MCF 10A (cell line): ENCODE data around the gene METTL18. TPM values are rescaled to one million over a fixed set of nuclear protein-coding genes. Genes with fewer than 3 reads are reported as not detected.

Experiments used
- Bru-seq: library from RNA; stranded (reverse); fragments of 400-500 nt; gene quantifications from one replicate; lab custom pipeline; 2021; lab: Mats Ljungman, UMichigan
- BruChase-seq, 2 experiments: library from RNA; stranded (reverse); fragments of 400-500 nt; gene quantifications; one replicate each; lab custom pipeline; 2021; lab: Mats Ljungman, UMichigan
- BruUV-seq: library from RNA; stranded (reverse); fragments of 400-500 nt; replicated peaks from 2 replicates; lab custom pipeline; 2021; lab: Mats Ljungman, UMichigan
- CTCF ChIA-PET: fragments of 300-600 bp; sonication (Branson Sonifier 250); formaldehyde crosslinking; extraction: SDS; loops from one replicate; lab custom pipeline; 2021; ENCODE audit warnings: antibody characterized with exemption, inconsistent platforms; lab: Yijun Ruan, JAX
- POLR2A ChIA-PET: fragments of 300-600, 350-650 bp; sonication (Branson Sonifier 250); formaldehyde crosslinking; extraction: SDS; loops from one replicate; lab custom pipeline; 2020; ENCODE audit warnings: antibody characterized with exemption, inconsistent platforms; lab: Yijun Ruan, JAX
- DNase-seq: peaks from one replicate; pipeline ENCODE4 v3.0.0-alpha.2; 2018; ENCODE audit not compliant: unreplicated experiment
- H3K27ac Mint-ChIP-seq: one replicate; pipeline ENCODE4 v1.8.0; 2022; ENCODE audit warnings: mild to moderate bottlenecking, low read depth, mixed read lengths; ENCODE audit not compliant: unreplicated experiment
- H3K27me3 Mint-ChIP-seq: one replicate; pipeline ENCODE4 v1.8.0; 2022; ENCODE audit warnings: mixed read lengths; ENCODE audit not compliant: insufficient read depth, unreplicated experiment
- H3K36me3 Mint-ChIP-seq: one replicate; pipeline ENCODE4 v1.8.0; 2022; ENCODE audit warnings: mild to moderate bottlenecking, moderate library complexity, mixed read lengths; ENCODE audit not compliant: insufficient read depth, unreplicated experiment
- H3K4me1 Mint-ChIP-seq: one replicate; pipeline ENCODE4 v1.8.0; 2022; ENCODE audit warnings: mixed read lengths; ENCODE audit not compliant: insufficient read depth, unreplicated experiment
- H3K4me3 Mint-ChIP-seq: one replicate; pipeline ENCODE4 v1.8.0; 2022; ENCODE audit warnings: mild to moderate bottlenecking, moderate library complexity, mixed read lengths; ENCODE audit not compliant: unreplicated experiment
- H3K9me3 Mint-ChIP-seq: one replicate; pipeline ENCODE4 v1.8.0; 2022; ENCODE audit warnings: mixed read lengths; ENCODE audit not compliant: unreplicated experiment
- intact Hi-C: fragments of 100-400 bp; cut with micrococcal nuclease; formaldehyde crosslinking; loops from 2 replicates; pipeline ENCODE4 v1.14.1; 2022
- long read RNA-seq: library from polyadenylated mRNA; stranded (forward); transcript quantifications from one replicate; pipeline ENCODE4 v2.0.0, GENCODE V29; 2022
- total RNA-seq: library from RNA; stranded (reverse); gene quantifications from 2 replicates; pipeline ENCODE4 v1.2.3, GENCODE V29; 2022
- TF ChIP-seq, protein P1 (sequence below): fragments of 200-600 bp; IDR thresholded peaks from one replicate; pipeline ENCODE4 v1.8.0; 2022; ENCODE audit warnings: antibody characterized with exemption, mild to moderate bottlenecking; ENCODE audit not compliant: unreplicated experiment

METTL18 gene
- total RNA-seq (2.8 and 4.1 TPM in 2 replicates), Bru-seq, nascent RNA (percentile 82 among the genes with signal in this experiment), BruChase-seq, experiment 1, labeled RNA remaining after a 6-hour chase (percentile 50 among the genes with signal in this experiment), BruChase-seq, experiment 2, labeled RNA remaining after a 2-hour chase (percentile 82 among the genes with signal in this experiment)
- long read RNA-seq, transcript METTL18-202 (2 exons, 1,521 nt), result major isoform, 8 of 11 reads
- long read RNA-seq, partial matches to known transcripts, result 0 of 11 reads
- long read RNA-seq, other reads (novel, unspliced or antisense), result 0 of 11 reads

DNA sequence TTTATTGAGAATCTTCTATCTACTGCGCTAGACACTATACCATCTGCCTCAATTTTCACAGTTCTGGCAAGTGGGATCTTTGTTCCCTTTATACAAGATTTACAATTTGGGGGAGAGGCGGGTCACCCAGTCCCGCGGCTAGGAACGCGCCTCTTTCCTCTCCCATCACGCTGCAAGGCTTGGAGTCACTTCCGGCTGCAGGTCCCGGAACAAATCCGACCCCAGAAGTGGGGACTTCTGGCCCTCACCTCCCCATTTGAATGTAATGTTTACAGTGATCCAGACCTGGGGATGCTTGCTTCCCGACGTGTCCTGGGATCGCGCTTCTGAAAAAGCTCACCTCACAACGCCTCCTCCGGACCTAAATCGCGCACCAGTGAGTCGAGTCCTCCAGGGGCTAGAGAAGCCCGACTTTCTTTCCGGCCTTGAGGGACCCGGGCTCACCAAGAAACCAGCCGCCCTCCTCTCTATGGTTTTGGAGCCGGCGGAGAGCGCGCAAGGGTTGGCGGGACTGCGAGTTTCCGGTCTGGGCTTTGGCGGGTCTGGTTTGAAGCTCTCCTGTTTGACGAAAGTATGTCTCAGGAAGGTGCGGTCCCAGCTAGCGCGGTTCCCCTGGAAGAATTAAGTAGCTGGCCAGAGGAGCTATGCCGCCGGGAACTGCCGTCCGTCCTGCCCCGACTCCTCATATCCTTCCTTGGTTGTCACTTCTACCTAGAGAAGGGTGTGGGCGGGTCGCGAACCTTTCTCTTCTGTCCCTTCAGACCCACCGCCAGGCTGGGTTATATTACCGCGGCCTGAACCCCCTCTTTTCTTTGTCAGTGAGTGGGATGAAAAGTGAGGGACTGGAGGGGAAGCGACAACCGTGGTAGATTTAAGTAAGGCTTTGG lies at the start of gene METTL18:
METTL18 (minus strand) TSS at position 378 of the 887 bp plus-strand sequence. CDS start 1,212 bp downstream, outside the sequence.
- BruUV-seq, result TSS peak; percentile 77
- intact Hi-C loops, result loop anchor here (2.0 to 10.0 kb wide), 2 partner anchors 98 to 430 kb away; partner anchors contain the start of genes BLZF1, NME7 and SCYL3
- H3K9me3 Mint-ChIP-seq, result no peaks in the 10 kb centered on the region
- DNase-seq, result peak; percentile 98
- ChIA-PET CTCF (interaction anchor here (0.7 to 3.7 kb wide), 29 partner anchors 9 to 1691 kb away, joined by 3 to 34 read pairs (median 3); partner anchors contain the start of genes BLZF1 and F5), POLR2A (interaction anchor here (0.7 to 6.0 kb wide), 19 partner anchors 9 to 1208 kb away, joined by 3 to 65 read pairs (median 4); partner anchors contain the start of genes BLZF1, F5, NME7 and SCYL3)
- peak within 1 kb of the TSS; percentile 100 for H3K4me3 Mint-ChIP-seq
- peaks cover 10% of the 10 kb centered on the region for H3K4me1 Mint-ChIP-seq
- peaks cover 13% of the 10 kb centered on the region for H3K36me3 Mint-ChIP-seq
- peak within 1 kb of the TSS; percentile 99 for H3K27ac Mint-ChIP-seq
- TF ChIP-seq, protein P1, sequence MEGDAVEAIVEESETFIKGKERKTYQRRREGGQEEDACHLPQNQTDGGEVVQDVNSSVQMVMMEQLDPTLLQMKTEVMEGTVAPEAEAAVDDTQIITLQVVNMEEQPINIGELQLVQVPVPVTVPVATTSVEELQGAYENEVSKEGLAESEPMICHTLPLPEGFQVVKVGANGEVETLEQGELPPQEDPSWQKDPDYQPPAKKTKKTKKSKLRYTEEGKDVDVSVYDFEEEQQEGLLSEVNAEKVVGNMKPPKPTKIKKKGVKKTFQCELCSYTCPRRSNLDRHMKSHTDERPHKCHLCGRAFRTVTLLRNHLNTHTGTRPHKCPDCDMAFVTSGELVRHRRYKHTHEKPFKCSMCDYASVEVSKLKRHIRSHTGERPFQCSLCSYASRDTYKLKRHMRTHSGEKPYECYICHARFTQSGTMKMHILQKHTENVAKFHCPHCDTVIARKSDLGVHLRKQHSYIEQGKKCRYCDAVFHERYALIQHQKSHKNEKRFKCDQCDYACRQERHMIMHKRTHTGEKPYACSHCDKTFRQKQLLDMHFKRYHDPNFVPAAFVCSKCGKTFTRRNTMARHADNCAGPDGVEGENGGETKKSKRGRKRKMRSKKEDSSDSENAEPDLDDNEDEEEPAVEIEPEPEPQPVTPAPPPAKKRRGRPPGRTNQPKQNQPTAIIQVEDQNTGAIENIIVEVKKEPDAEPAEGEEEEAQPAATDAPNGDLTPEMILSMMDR, result peak; percentile 53
- no peaks in the 10 kb centered on the region for H3K27me3 Mint-ChIP-seq

DNA sequence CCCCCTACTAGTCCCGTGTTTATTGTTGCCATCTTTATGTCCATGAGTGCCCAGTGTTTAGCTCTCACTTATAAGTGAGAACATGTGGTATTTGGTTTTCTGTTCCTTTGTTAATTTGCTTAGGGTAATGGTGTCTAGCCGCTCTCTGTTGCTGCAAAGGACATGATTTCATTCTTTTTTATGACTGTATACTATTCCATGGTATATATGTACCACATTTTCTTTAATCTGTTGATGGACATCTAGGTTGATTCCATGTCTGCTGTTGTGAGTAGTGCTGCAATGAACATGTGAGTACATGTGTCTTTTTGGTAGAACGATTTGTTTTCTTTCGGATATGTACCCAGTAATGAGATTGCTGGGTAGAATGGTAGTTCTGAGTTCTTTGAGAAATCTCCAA lies 44.2 kb upstream of the METTL18 start:
- no peak for DNase-seq
- POLR2A ChIA-PET, result no interaction called here
- no peaks in the 10 kb centered on the region for H3K27me3 Mint-ChIP-seq
- CTCF ChIA-PET, result interaction anchor here (1.0 kb wide), 1 partner anchor 12 kb away, joined by 7 read pairs; no protein-coding TSS in a partner anchor
- peaks cover 10% of the 10 kb centered on the region for H3K9me3 Mint-ChIP-seq
- intact Hi-C loops, result no loop called here
- H3K36me3 Mint-ChIP-seq, result peaks cover 34% of the 10 kb centered on the region
- peaks cover 6% of the 10 kb centered on the region for H3K4me1 Mint-ChIP-seq
- no peak overlapping the region for H3K4me3 Mint-ChIP-seq
- H3K27ac Mint-ChIP-seq, result no peak overlapping the region
- no TSS peak for BruUV-seq
- TF ChIP-seq, protein P1, result no peak

DNA sequence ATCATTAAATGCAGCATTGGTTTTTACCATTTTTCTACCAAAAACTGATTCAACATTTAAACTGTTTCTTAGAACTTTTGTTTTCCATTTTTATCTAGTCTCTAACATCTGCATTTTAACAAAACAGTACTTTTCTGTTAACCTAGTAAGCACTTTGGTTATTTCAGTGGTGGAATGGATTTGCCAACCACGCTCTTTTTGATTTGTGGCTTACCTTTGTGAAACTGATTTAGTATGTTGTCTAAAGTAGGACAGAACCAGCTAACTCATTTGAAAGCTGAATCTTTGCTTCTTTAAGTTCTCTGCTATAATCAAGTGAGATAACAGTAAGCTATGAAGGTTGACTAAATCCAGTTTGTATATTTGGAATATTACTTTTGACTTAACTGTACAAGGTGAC lies 41.5 kb upstream of the METTL18 start:
- no peaks in the 10 kb centered on the region for H3K27me3 Mint-ChIP-seq
- peaks cover 36% of the 10 kb centered on the region for H3K36me3 Mint-ChIP-seq
- no peak for DNase-seq
- H3K9me3 Mint-ChIP-seq, result peaks cover 8% of the 10 kb centered on the region
- no TSS peak for BruUV-seq
- POLR2A ChIA-PET, result interaction anchor here (0.5 to 1.0 kb wide), 3 partner anchors 8 to 342 kb away, joined by 3 read pairs; no protein-coding TSS in a partner anchor
- peak overlapping the region; percentile 9 for H3K27ac Mint-ChIP-seq
- TF ChIP-seq, protein P1, result no peak
- H3K4me1 Mint-ChIP-seq, result peaks cover 6% of the 10 kb centered on the region
- CTCF ChIA-PET, result interaction anchor here (0.7 to 1.5 kb wide), 4 partner anchors 17 to 41 kb away, joined by 3 to 9 read pairs (median 4); partner anchors contain the start of gene METTL18
- intact Hi-C loops, result no loop called here
- H3K4me3 Mint-ChIP-seq, result no peak overlapping the region
